NK-92 (cell line): ENCODE measurements around the gene HAPSTR1.
"Not testable (repeated sequence)": the region's sequence is repeated elsewhere in the genome, so short reads cannot be mapped to it uniquely, and the experiment has no call there.

Experiments
- DNase-seq: peaks from one replicate; lab custom pipeline; 2025; ENCODE audit not compliant: unreplicated experiment; lab: John Stamatoyannopoulos, UW

HAPSTR1 gene

GRCh38 chr16:9090960-9091866 lies at the start of gene HAPSTR1:
Gene HAPSTR1, plus strand, starts transcription at chr16:9091644. Its CDS starts 401 bp downstream, at chr16:9092045.
- peak; percentile 97 for DNase-seq

GRCh38 chr16:9042533-9042932 lies 48.9 kb upstream of the HAPSTR1 start:
- no peak for DNase-seq

DNA sequence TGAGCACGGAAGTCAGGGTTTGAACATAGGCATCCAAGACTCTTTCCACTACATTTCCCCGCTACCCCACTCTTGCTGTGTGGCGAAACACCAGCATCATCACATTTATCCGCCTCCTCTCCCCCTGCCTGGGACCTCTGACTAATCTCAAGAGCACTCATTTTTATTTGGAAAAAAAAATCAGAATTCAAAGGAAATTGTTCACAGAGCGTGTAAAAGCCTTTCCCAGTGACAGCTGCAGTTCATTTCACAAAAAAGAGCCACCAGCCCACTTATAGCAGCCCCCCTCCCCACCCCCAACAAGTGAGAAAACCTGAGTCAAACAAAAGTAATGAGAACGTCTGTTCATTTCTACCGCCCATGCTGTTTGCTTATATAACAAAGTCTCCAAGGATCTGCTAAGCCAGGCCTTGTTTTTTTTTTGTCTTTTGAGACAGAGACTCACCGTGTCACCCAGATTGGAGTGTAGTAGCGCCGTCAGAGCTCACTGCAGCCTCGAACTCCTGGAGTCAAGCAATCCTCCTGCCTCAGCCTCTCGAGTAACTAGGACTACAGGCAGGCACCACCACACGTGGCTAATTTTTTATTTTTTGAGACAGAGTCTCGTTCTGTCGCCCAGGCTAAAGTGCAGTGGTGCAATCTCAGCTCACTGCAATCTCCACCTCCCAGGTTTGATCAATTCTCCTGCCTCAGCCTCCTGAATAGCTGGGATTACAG lies 48.3 kb upstream of the HAPSTR1 start:
- no peak for DNase-seq

DNA sequence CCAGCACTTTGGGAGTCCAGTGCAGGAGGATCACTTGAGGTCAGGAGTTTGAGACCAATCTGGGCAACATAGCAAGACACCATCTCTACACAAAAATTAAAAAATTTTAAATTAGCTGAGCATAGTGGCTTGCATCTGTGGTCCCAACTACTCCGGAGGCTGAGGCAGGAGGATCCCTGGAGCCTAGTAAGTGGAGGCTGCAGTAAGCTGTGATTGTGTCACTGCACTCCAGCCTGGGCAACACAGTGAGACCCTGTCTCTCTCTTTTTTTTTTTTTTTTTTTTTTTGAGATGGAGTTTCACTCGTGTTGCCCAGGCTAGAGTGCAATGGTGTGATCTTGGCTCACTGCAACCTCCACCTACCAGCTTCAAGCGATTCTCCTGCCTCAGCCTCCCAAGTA lies 45.9 kb upstream of the HAPSTR1 start:
- DNase-seq, result not testable (repeated sequence)

- DNase-seq, result no peak
These were observed 44.8 kb upstream of the HAPSTR1 start for GRCh38 chr16:9046667-9047055.

DNA sequence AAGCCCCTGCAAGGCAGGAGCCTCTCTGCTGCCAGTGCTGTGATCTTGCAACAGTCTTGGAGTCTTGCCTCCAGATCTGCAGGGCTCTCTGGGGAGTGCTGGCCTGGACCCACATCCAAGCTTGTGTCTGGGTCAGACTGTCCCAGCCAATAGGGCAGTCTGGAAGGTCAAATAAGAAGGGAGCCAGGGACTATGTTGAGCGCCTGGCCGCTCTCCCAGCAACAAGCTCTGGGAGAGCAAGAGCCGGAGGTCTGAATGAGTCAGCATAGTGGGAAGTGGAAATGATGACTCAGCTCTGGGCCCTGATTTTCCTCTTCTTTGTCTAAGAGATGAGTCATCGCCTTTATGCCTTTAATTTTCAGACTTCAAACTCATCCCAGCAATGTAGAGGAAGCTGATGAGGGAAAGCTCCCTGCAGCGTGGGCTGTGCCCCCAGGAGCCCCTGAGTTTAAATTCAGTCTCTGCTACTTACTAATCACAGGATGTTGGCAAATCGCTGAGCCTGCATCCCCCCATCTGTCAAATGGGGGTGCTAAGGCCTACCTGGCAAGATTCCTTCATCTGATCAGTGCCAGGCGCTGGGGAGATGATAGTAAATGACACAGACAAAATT lies 43.6 kb upstream of the HAPSTR1 start:
- DNase-seq, result no peak

GRCh38 chr16:9048302-9048700 lies 43.1 kb upstream of the HAPSTR1 start:
- no peak for DNase-seq

DNA sequence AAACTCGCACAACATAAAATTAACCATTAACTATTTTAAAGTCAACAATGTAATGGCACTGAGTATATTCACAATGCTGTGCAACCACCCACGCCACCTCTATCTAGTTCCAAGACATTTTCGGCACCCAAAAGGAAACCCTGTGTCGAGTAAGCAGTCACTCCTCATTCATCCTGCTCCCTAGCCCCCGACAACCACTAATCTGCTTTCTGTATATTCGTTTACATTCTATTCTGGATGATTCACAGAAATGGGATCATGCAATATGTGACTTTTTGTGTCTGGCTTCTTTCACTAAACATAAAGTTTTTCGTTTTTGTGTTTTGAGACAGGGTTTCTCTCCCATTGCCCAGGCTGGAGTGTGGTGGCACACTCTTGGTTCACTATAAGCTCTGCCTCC lies 42.2 kb upstream of the HAPSTR1 start:
- DNase-seq, result no peak

- no peak for DNase-seq
These were observed 41.2 kb upstream of the HAPSTR1 start for GRCh38 chr16:9050102-9050830.

DNA sequence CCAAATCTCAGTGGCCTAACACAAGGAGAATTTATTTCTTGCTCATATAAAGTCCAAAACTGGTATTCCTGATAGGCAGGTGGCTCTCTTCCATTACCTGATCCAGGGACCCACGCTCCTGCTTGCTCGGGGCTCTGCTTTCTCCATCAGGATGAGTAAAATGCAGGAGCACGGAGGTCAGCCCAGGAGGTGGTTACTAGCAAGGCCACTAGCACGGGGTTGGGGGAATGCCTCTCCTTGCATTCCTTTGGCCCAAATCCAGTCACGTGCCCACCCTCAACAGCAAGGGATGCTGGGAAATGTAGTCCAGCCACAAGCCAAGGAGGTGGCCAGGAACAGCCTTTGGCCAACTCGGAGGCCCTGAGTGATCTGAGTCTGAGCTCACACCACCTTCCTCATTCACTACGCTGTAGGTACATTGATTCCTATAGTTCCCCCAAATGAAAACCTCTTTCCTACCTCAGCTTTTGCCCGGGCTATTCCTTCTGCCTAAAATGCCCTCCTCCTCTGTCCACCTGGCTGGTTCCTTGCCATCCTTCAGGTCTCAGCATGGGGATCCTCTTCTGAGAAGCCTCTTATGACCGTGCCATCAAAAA lies 38.3 kb upstream of the HAPSTR1 start:
- DNase-seq, result no peak

DNA sequence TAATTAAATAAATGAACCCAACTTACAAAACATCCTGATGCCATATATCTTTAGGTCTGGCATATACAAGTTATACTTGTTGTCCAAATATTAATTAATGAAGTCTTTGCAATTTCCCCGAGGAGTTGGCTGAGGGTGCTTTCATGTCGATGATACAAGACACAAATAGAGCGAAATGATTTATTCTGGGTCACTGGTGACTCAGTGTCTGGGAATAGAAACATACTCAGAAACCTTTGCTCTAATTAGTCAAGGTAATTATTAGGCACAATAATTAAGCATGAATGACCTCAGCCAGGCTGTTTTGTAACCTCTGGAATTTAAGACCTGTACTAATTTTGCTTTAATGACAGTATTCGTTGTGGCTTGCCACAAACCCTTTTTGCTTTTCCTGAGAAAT lies 37.0 kb upstream of the HAPSTR1 start:
- no peak for DNase-seq

DNA sequence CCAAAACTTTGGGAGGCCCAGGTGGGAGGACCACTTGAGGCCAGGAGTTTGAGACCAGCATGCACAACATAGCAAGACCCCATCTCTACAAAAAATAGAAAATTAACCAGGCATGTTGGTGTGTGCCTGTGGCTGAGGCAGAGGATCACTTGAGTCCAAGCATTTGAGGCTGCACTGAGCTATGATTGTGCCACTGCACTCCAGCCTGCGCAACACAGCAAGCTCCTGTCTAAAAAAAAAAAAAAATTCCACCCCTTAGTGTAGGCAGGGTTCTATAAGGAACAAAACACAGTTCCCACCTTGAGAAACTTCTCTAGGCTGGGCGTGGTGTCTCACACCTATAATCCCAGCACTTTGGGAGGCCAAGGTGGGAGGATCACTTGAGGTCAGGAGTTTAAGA lies 36.3 kb upstream of the HAPSTR1 start:
- no peak for DNase-seq

- DNase-seq, result no peak
These were observed 35.8 kb upstream of the HAPSTR1 start for GRCh38 chr16:9055661-9056060.

GRCh38 chr16:9056061-9056460 lies 35.4 kb upstream of the HAPSTR1 start:
- no peak for DNase-seq

DNA sequence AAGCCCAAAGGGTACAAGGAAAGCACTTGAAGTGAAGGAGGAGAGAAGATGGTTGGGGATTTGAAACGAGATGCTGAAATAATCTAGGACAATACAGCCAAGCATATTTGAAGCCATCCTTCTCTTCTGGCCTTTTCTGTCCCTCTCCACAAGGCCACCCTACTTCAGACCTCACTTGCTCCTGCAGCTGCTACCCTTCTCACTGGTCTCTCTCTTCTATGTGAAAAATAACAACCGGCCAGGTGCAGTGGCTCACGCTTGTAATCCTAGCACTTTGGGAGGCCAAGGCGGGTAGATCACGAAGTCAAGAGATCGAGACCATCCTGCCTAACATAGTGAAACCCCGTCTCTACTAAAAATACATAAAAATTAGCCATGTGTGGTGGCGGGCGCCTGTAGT lies 33.2 kb upstream of the HAPSTR1 start:
- DNase-seq, result no peak

- no peak for DNase-seq
These were observed 31.2 kb upstream of the HAPSTR1 start for GRCh38 chr16:9060225-9060624.

DNA sequence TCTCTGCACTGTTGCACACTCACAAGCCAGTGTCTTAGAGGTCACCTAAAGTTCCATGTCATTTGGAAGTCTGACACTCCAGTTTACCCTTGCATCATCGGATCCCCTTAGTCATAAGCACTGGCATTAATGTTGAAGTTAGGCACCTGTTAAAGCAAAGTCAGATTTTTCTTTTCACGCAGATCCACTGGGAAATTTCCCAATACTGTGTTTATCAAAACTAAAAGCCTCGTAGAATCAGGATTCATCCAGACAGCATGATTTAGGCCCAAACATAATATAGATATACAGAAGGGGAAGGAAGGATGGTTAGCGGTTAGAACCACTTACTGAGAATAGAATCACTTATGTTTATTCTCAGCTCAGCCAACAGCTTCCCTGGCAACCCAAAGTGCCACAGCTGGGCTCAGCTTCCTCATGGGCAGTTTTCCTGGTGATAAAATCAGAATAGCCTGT lies 30.1 kb upstream of the HAPSTR1 start:
- DNase-seq, result no peak

- no peak for DNase-seq
These were observed 29.1 kb upstream of the HAPSTR1 start for GRCh38 chr16:9062301-9062700.

DNA sequence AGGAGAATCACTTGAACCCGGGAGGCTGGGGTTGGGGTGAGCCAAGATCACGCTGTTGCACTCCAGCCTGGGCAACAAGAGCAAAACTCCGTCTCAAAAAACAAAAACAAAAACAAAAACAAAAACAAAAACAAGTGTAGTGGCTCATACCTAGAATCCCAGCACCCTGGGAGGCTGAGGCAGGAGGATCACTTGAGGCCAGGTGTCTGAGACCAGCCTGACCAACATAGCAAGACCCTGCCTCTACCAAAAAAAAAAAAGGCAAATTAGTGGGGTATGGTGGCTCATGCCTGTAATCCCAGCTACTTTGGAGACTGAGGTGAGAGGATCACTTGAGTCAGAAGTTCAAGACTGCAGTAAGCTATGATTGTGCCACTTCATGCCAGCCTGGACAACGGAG lies 26.4 kb upstream of the HAPSTR1 start:
- DNase-seq, result no peak

- no peak for DNase-seq
These were observed 22.6 kb upstream of the HAPSTR1 start for GRCh38 chr16:9068886-9069285.

- DNase-seq, result no peak
These were observed 21.2 kb upstream of the HAPSTR1 start for GRCh38 chr16:9070254-9070653.
